ENCODE results near the gene SEC16A.

Gene SEC16A

GRCh38 chr9:136395345-136396218, 87.3 kb downstream of the SEC16A start:
- no peak for DNase-seq (ENCODE audit: low read depth)
- no peak for TF ChIP-seq CTCF (conservative IDR thresholded peaks at IDR 0.05; ENCODE audit: low read depth, low read length)
- H3K4me3 ChIP-seq (ENCODE audit: low read depth, low read length): no peak overlapping the region

GRCh38 chr9:136395020-136395340, 87.9 kb downstream of the SEC16A start:
- DNase-seq (ENCODE audit: low read depth): no peak
- TF ChIP-seq CTCF (conservative IDR thresholded peaks at IDR 0.05; ENCODE audit: low read depth, low read length): no peak

GRCh38 chr9:136394312-136395019, 88.4 kb downstream of the SEC16A start:
- H3K4me3 ChIP-seq (ENCODE audit: low read depth, low read length): no peak overlapping the region
- DNase-seq (ENCODE audit: low read depth): no peak
- no peak for TF ChIP-seq CTCF (conservative IDR thresholded peaks at IDR 0.05; ENCODE audit: low read depth, low read length)

More at GRCh38 chr9:136395020-136395340, 87.9 kb downstream of the SEC16A start:
- H3K4me3 ChIP-seq (ENCODE audit: low read depth, low read length): no peak overlapping the region

- no peak for DNase-seq (ENCODE audit: low read depth)
- H3K4me3 ChIP-seq (ENCODE audit: low read depth, low read length): no peak overlapping the region
- no peak for TF ChIP-seq CTCF (conservative IDR thresholded peaks at IDR 0.05; ENCODE audit: low read depth, low read length)
Measured at GRCh38 chr9:136393531-136393930, 89.3 kb downstream of the SEC16A start.

- no peak for TF ChIP-seq CTCF (conservative IDR thresholded peaks at IDR 0.05; ENCODE audit: low read depth, low read length)
- no peak for DNase-seq (ENCODE audit: low read depth)
Measured at GRCh38 chr9:136392538-136393449, 90.0 kb downstream of the SEC16A start.

GRCh38 chr9:136391737-136392537, 90.9 kb downstream of the SEC16A start:
- H3K4me3 ChIP-seq (ENCODE audit: low read depth, low read length): no peak overlapping the region
- no peak for TF ChIP-seq CTCF (conservative IDR thresholded peaks at IDR 0.05; ENCODE audit: low read depth, low read length)
- no peak for DNase-seq (ENCODE audit: low read depth)

More at GRCh38 chr9:136392538-136393449, 90.0 kb downstream of the SEC16A start:
- H3K4me3 ChIP-seq (ENCODE audit: low read depth, low read length): no peak overlapping the region

All from choroid plexus epithelial cell (primary cell).